Kidney (tissue), 22 donors: Measurements from ENCODE around the gene WNT9B. TPM values are rescaled to one million over a fixed set of nuclear protein-coding genes. Genes with fewer than 3 reads are reported as not detected.

Experiments
- DNase-seq, 5 donors: peaks; one replicate each; pipeline ENCODE4 v3.0.0-alpha.2; 2013 to 2020
- FAIRE-seq: peaks from 2 replicates; lab custom pipeline; 2012; peaks lifted over from hg19 to GRCh38; lab: Jason Lieb, UNC
- H3K27ac ChIP-seq, 2 donors: one replicate each; pipeline ENCODE4 v1.7.0; 2013; ENCODE audit warnings: low read depth in 2 of 2, low read length in 2 of 2, inconsistent platforms in 1 of 2
- H3K27me3 ChIP-seq: one replicate; pipeline ENCODE4 v1.7.1; 2013; ENCODE audit warnings: low read length, inconsistent platforms; ENCODE audit not compliant: control insufficient read depth, insufficient read depth
- H3K36me3 ChIP-seq, 3 donors: one replicate each; pipeline versions ENCODE4 v1.7.0 to v1.7.1; 2013; ENCODE audit warnings: low read length in 3 of 3, control low read depth in 1 of 3, inconsistent platforms in 1 of 3; ENCODE audit not compliant: insufficient read depth in 3 of 3, control insufficient read depth in 2 of 3
- H3K4me1 ChIP-seq, 3 donors: one replicate each; pipeline versions ENCODE4 v1.7.0 to v1.7.1; 2013; ENCODE audit warnings: low read length in 3 of 3, inconsistent platforms in 1 of 3, low read depth in 1 of 3; ENCODE audit not compliant: control insufficient read depth in 2 of 3, insufficient read depth in 2 of 3
- H3K4me3 ChIP-seq, 3 donors: one replicate each; pipeline versions ENCODE4 v1.7.0 to v1.8.1; 2013; ENCODE audit warnings: low read length in 3 of 3, control low read depth in 1 of 3, inconsistent platforms in 1 of 3
- H3K9ac ChIP-seq, 3 donors: one replicate each; pipeline versions ENCODE4 v1.7.0 to v1.7.1; 2013; ENCODE audit warnings: low read length in 3 of 3, control low read depth in 1 of 3, inconsistent platforms in 1 of 3
- H3K9me3 ChIP-seq, 3 donors: one replicate each; pipeline versions ENCODE4 v1.7.0 to v1.7.1; 2013; ENCODE audit warnings: low read length in 3 of 3, control low read depth in 1 of 3, inconsistent platforms in 1 of 3; ENCODE audit not compliant: control insufficient read depth in 2 of 3, insufficient read depth in 1 of 3
- intact Hi-C: fragments of 100-400 bp; cut with DNase I; formaldehyde crosslinking; loops from one replicate; pipeline ENCODE4 v1.11.1; 2022
- long read RNA-seq, 10 donors: library from polyadenylated mRNA in 1 of 10; unstranded in 1 of 10; transcript quantifications; one replicate each; pipeline ENCODE4 v2.0.0 and lab custom pipeline, GENCODE V29; 2021 to 2026
- polyA plus RNA-seq: library from polyadenylated mRNA; stranded (reverse); fragments of 350-450 nt; fragmentation: Illumina TruSeq; extraction: RNeasy Lipid Tissue Mini Kit (QIAGEN cat#74804); gene quantifications from one replicate; pipeline ENCODE4 v1.2.3, GENCODE V29; 2014; ENCODE audit warnings: low read depth, low replicate concordance; ENCODE audit not compliant: insufficient read depth
- total RNA-seq: library from RNA; stranded (reverse); fragmentation: NEBNext Ultra II Directional; extraction: Animal tissue kit (Norgen Biotek cat#: 25700); gene quantifications from one replicate; pipeline ENCODE4 v1.2.1, GENCODE V29; 2021
- TF ChIP-seq, protein P1 (sequence below): IDR thresholded peaks from 3 replicates; pipeline ENCODE4 v1.5.1; 2012; ENCODE audit warnings: mild to moderate bottlenecking, moderate library complexity, borderline replicate concordance; ENCODE audit not compliant: insufficient read depth; ENCODE audit errors: extremely low read depth
- donor health status: control.
- donor health status: control.
- donor health status: control.
- donor health status: control.
- donor health status: control.
- donor health status: DM: yes; HTN: yes; CAD: no.
- donor health status: Normal renal cell carcinoma (clear cell type).

Gene WNT9B, protein sequence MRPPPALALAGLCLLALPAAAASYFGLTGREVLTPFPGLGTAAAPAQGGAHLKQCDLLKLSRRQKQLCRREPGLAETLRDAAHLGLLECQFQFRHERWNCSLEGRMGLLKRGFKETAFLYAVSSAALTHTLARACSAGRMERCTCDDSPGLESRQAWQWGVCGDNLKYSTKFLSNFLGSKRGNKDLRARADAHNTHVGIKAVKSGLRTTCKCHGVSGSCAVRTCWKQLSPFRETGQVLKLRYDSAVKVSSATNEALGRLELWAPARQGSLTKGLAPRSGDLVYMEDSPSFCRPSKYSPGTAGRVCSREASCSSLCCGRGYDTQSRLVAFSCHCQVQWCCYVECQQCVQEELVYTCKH
- total RNA-seq, result 5.3 TPM
- polyA plus RNA-seq, result 1.9 TPM
- long read RNA-seq, donor 1, partial matches to known transcripts, result 0 of 5 reads
- long read RNA-seq, donor 1, other reads (novel, unspliced or antisense), result 0 of 5 reads
- long read RNA-seq, donor 2, partial matches to known transcripts, result 7 of 13 reads
- long read RNA-seq, donor 2, other reads (novel, unspliced or antisense), result 0 of 13 reads
- long read RNA-seq, donor 3, result 0 reads
- long read RNA-seq, donor 4, partial matches to known transcripts, result 0 of 1 reads
- long read RNA-seq, donor 4, other reads (novel, unspliced or antisense), result 0 of 1 reads
- long read RNA-seq, donor 5, result 0 reads
- long read RNA-seq, donor 6, result 0 reads
- long read RNA-seq, donor 7, partial matches to known transcripts, result 0 of 1 reads
- long read RNA-seq, donor 7, other reads (novel, unspliced or antisense), result 1 of 1 reads
- long read RNA-seq, donor 8, partial matches to known transcripts, result 0 of 3 reads
- long read RNA-seq, donor 8, other reads (novel, unspliced or antisense), result 0 of 3 reads
- long read RNA-seq, donor 9, partial matches to known transcripts, result 0 of 2 reads
- long read RNA-seq, donor 9, other reads (novel, unspliced or antisense), result 0 of 2 reads
- long read RNA-seq, donor 10, partial matches to known transcripts, result 0 of 2 reads
- long read RNA-seq, donor 10, other reads (novel, unspliced or antisense), result 0 of 2 reads

DNA sequence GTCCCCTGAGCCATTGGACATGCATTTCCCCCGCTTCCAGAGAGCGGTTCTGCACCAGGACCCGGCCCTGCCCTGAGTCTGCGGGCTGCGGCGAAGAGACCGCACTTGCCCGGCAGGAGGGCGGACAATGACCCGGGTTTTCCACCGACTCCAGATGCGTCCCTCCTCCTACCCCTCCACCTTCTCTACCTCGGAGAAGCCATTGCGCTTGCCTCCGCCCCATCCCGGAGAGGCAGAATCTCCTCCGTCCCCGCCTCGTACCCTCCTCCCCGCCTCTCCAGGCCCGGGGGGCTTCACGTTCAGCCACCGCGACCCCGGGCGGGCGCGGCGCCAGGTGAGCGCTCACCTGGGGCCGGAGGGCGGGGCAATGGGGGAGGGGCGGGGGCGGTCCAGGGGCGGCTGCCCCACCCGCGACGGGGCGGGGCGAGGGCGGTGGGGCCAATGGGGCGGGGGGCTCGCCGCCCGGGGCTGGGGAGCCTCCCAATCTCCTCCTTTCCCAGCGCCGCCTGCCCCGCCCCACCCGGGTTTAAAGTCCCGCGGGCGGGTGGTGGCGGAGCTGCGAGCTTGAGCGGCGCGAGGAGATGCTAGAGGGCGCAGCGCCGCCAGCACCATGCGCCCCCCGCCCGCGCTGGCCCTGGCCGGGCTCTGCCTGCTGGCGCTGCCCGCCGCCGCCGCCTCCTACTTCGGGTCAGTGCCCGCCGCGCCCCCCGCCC, at the start of gene WNT9B:
WNT9B (plus strand) TSS at position 555 of the 713 bp plus-strand sequence; CDS start at position 611, 56 bp downstream.
- DNase-seq, result peak; percentile 76 to 89 (median 79)
- no peaks in the 10 kb centered on the region for H3K9me3 ChIP-seq
- FAIRE-seq, result no peak
- TF ChIP-seq, protein P1, sequence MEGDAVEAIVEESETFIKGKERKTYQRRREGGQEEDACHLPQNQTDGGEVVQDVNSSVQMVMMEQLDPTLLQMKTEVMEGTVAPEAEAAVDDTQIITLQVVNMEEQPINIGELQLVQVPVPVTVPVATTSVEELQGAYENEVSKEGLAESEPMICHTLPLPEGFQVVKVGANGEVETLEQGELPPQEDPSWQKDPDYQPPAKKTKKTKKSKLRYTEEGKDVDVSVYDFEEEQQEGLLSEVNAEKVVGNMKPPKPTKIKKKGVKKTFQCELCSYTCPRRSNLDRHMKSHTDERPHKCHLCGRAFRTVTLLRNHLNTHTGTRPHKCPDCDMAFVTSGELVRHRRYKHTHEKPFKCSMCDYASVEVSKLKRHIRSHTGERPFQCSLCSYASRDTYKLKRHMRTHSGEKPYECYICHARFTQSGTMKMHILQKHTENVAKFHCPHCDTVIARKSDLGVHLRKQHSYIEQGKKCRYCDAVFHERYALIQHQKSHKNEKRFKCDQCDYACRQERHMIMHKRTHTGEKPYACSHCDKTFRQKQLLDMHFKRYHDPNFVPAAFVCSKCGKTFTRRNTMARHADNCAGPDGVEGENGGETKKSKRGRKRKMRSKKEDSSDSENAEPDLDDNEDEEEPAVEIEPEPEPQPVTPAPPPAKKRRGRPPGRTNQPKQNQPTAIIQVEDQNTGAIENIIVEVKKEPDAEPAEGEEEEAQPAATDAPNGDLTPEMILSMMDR, result peak; percentile 17
- no peak within 1 kb of the TSS for H3K27ac ChIP-seq
- H3K36me3 ChIP-seq, result no peaks in the 10 kb centered on the region
- H3K4me1 ChIP-seq, result peaks cover 0 to 5% (median 0%) of the 10 kb centered on the region in 3 donors
- no peak within 1 kb of the TSS for H3K9ac ChIP-seq
- H3K27me3 ChIP-seq, result peaks cover 9% of the 10 kb centered on the region
- intact Hi-C loops, result no loop called here
- peak within 1 kb of the TSS; percentile 20 to 52 (median 34) for H3K4me3 ChIP-seq

DNA sequence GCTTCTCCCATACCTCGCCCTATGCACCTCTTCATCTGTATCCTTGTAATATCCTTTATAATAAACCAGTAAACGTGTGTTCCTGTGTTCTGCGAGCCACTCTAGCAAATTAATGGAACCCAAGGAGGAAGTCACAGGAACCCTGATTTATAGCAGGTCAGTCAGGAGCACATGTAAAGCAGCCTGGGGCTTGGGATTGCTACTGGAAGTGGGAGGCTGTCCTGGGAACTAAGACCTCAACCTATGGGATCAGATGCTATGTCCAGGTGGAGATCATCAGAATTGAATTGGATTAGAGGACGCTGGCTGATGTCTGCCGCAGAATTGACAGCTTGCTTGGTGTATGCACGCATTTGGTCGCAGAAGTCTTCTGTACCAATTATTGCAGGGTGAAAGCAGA, 48.6 kb upstream of the WNT9B start:
- H3K9ac ChIP-seq, result no peak overlapping the region
- H3K4me1 ChIP-seq, result no peaks in the 10 kb centered on the region
- TF ChIP-seq, protein P1, result no peak
- H3K27me3 ChIP-seq, result no peaks in the 10 kb centered on the region
- H3K4me3 ChIP-seq, result no peak overlapping the region
- DNase-seq, result no peak
- no peak overlapping the region for H3K27ac ChIP-seq
- intact Hi-C loops, result no loop called here
- no peaks in the 10 kb centered on the region for H3K9me3 ChIP-seq
- no peak for FAIRE-seq
- no peaks in the 10 kb centered on the region for H3K36me3 ChIP-seq

DNA sequence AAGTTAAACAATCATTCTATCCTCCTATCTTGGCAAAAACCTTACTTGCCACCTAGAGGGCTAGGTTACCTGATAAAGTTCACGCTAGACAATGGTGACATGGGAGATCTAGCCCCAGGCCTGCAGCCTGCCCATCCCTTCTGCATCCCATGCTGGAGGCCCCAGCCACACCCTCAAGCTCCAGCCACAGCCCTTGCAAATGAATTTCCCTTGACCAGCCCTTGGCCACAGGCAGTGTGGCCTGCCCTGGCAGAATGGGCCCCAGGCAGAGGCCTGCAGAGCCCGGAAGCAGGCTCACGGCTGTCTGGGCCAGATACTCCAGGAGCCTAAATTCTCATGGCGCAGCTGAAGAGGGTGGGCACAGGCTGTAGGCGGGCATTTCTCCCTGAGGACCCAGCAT, 47.8 kb upstream of the WNT9B start:
- H3K4me3 ChIP-seq, result no peak overlapping the region
- H3K27ac ChIP-seq, result no peak overlapping the region
- no peaks in the 10 kb centered on the region for H3K4me1 ChIP-seq
- no peak for DNase-seq
- FAIRE-seq, result no peak
- TF ChIP-seq, protein P1, result no peak
- H3K9me3 ChIP-seq, result no peaks in the 10 kb centered on the region
- H3K9ac ChIP-seq, result no peak overlapping the region
- intact Hi-C loops, result no loop called here
- H3K36me3 ChIP-seq, result no peaks in the 10 kb centered on the region
- H3K27me3 ChIP-seq, result no peaks in the 10 kb centered on the region
